ENCODE measurements around the gene ZNF682.

DNA sequence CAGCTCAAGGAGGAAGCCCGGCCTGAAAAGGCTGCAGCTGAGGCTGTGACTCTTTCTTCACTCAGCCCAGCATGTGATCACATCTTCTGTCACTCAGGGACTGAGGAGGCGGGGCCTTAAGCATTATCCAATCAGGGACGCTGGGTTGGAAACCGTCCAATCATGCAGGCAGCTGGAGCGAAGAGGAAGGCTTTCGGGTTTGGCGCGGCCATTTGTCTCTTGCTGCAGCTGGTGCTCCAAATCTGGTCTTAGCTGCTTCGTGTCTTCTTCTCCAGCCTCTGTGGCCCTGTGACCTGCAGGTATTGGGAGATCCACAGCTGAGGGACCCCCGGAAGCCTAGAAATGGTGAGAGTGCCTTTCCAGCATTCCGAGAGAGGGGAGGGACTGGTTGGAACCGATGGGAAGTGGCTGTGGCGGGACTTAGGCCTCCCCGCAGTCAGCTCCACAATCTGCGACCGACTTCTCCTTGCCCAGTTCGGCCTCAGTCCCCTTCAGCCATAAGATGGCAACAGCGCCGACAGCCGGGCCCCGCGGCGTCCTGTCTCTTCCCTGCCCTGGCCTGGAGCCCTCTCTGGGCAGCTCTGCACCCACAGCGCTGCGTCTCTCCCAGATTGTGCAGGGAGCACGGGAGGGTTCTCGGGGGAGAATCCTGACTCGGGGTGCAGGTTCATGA lies 38.6 kb upstream of the ZNF682 start, which contains the start of gene ZNF90:
- no peak for TF ChIP-seq POLR2A (IDR thresholded peaks at IDR 0.05)
- TF ChIP-seq, protein P1, sequence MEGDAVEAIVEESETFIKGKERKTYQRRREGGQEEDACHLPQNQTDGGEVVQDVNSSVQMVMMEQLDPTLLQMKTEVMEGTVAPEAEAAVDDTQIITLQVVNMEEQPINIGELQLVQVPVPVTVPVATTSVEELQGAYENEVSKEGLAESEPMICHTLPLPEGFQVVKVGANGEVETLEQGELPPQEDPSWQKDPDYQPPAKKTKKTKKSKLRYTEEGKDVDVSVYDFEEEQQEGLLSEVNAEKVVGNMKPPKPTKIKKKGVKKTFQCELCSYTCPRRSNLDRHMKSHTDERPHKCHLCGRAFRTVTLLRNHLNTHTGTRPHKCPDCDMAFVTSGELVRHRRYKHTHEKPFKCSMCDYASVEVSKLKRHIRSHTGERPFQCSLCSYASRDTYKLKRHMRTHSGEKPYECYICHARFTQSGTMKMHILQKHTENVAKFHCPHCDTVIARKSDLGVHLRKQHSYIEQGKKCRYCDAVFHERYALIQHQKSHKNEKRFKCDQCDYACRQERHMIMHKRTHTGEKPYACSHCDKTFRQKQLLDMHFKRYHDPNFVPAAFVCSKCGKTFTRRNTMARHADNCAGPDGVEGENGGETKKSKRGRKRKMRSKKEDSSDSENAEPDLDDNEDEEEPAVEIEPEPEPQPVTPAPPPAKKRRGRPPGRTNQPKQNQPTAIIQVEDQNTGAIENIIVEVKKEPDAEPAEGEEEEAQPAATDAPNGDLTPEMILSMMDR (IDR thresholded peaks at IDR 0.05) = no peak
